Breast epithelium (tissue), 3 donors: ENCODE data around the gene COLQ.

ENCODE experiments used
- POLR2A ChIP-seq: fragments of 450-650 bp; IDR thresholded peaks from one replicate; pipeline ENCODE4 v1.6.1; 2016; ENCODE audit warnings: antibody characterized with exemption, mild to moderate bottlenecking, moderate library complexity
- POLR2AphosphoS5 ChIP-seq, 3 donors: sonication (generic); formaldehyde crosslinking; IDR thresholded peaks; one replicate each; pipeline ENCODE4 v1.6.1; 2017; ENCODE audit warnings: antibody characterized with exemption in 3 of 3
- TF ChIP-seq, protein P1 (sequence below), 3 donors: fragments of 450-650 bp; IDR thresholded peaks; one replicate each; pipeline ENCODE4 v1.5.1; 2016 to 2017; ENCODE audit warnings: antibody characterized with exemption in 3 of 3, mild to moderate bottlenecking in 3 of 3, moderate library complexity in 3 of 3

DNA sequence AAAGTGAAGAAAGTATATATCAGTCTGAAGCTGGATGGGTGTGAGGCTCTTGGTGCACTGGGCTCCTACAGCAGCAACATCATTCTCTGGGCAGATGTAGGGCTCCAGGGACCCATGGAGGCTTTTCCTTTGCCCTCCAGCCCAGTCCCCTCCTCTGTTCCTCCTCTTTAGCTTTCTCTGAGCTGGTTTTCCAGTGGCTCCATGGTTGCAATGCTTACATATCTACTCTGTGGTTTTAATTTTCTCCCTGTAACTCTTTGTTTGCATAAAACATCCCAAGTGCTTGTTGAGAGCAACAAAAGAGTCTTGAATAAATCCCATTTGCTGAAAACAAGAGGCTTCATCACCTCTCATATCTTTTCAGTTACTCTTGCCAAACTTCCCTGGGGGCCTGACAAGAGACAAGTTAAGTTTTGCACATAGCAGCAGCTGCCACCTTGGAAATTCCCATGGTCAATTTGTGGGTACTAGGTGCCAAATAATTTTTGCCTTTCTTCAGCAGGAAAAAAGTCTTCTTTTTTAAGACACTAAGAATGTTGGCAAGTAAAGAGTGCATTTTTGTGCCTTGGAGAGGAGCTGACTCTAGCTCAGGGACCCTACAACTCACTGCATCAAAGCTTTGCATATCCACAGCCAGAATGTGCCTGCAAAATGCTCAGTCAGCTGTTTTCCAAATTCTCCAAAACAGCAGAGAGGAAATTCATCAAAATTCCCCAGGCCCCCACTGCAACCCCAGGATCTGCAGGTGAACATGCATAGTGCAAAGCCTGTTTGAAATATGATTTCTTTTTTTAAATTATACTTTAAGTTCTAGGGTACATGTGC, 41.9 kb downstream of the COLQ start:
- TF ChIP-seq, protein P1, sequence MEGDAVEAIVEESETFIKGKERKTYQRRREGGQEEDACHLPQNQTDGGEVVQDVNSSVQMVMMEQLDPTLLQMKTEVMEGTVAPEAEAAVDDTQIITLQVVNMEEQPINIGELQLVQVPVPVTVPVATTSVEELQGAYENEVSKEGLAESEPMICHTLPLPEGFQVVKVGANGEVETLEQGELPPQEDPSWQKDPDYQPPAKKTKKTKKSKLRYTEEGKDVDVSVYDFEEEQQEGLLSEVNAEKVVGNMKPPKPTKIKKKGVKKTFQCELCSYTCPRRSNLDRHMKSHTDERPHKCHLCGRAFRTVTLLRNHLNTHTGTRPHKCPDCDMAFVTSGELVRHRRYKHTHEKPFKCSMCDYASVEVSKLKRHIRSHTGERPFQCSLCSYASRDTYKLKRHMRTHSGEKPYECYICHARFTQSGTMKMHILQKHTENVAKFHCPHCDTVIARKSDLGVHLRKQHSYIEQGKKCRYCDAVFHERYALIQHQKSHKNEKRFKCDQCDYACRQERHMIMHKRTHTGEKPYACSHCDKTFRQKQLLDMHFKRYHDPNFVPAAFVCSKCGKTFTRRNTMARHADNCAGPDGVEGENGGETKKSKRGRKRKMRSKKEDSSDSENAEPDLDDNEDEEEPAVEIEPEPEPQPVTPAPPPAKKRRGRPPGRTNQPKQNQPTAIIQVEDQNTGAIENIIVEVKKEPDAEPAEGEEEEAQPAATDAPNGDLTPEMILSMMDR (IDR thresholded peaks at IDR 0.05): no peak
- no peak for TF ChIP-seq POLR2A
- TF ChIP-seq POLR2AphosphoS5 (IDR thresholded peaks at IDR 0.05): no peak
